ENCODE measurements around the gene LRMDA. TPM values are rescaled to one million over a fixed set of nuclear protein-coding genes. Genes with fewer than 3 reads are reported as not detected.

Gene LRMDA
- total and polyA plus RNA-seq, 2 of the 4 experiments (the other 2 are of a cell fraction) = 0.07 TPM; not detected in 1

- Histone ChIP-seq H3K56ac (ENCODE audit: extremely low read depth, insufficient read depth, low read length) (no peak overlapping the region), H3K79me1 (ENCODE audit: low read depth in 1 of 2, low read length in 2 of 2) (no peaks in the 10 kb centered on the region), H3K4ac (ENCODE audit: low read depth, low read length) (no peak overlapping the region), H2BK20ac (ENCODE audit: low read depth, low read length) (no peak overlapping the region), H3K23ac (ENCODE audit: low read depth, low read length) (no peak overlapping the region), H3K27me3 (ENCODE audit: control insufficient read depth, insufficient read depth, low read length) (peaks cover 23% of the 10 kb centered on the region), H2AK9ac (replicated peaks; ENCODE audit: low read depth, low read length, poor library complexity) (no peak overlapping the region), H2AFZ (replicated peaks; ENCODE audit: low read length, poor library complexity) (no peak overlapping the region), H2BK15ac (ENCODE audit: low read depth, low read length) (no peak overlapping the region), H4K8ac (ENCODE audit: low read depth in 2 of 2, low read length in 2 of 2) (no peak overlapping the region), H2BK120ac (ENCODE audit: low read depth, low read length) (no peak overlapping the region), H3K27ac (ENCODE audit: insufficient read depth, low read length) (no peak overlapping the region), H4K20me1 (ENCODE audit: insufficient read depth, low read length) (no peaks in the 10 kb centered on the region), H2AK5ac (ENCODE audit: low read depth, low read length) (no peak overlapping the region), H3K14ac (replicated peaks; ENCODE audit: low read depth, low read length) (no peak overlapping the region), H4K5ac (ENCODE audit: low read depth, low read length) (no peak overlapping the region), H2BK5ac (ENCODE audit: low read depth, low read length, poor library complexity, severe bottlenecking) (no peak overlapping the region), H4K91ac (ENCODE audit: insufficient read depth, low read depth, low read length) (no peak overlapping the region), H3K18ac (ENCODE audit: low read depth, low read length) (no peak overlapping the region), H3K4me1 (ENCODE audit: control insufficient read depth, insufficient read depth, low read length) (peaks cover 2% of the 10 kb centered on the region; the same call in 1 of the 2 replicates), H3K4me2 (ENCODE audit: low read depth, low read length) (no peak overlapping the region), H3K4me3 (ENCODE audit: insufficient read depth, low read depth, low read length) (no peak overlapping the region), H3K9ac (ENCODE audit: low read depth, low read length) (no peak overlapping the region), H3K9me1 (ENCODE audit: insufficient read depth, low read length) (no peaks in the 10 kb centered on the region), H3K9me3 (ENCODE audit: control insufficient read depth, insufficient read depth, low read length) (no peaks in the 10 kb centered on the region), H3K36me3 (ENCODE audit: control insufficient read depth, insufficient read depth, low read length) (no peaks in the 10 kb centered on the region)
- in situ Hi-C loops (cut with MboI; ENCODE audit: low sequenced_read_pairs) = no loop called here
- DNase-seq = peak; percentile 55
- BruUV-seq (replicated peaks) = no TSS peak
- dilution Hi-C loops (cut with HindIII; ENCODE audit: low sequenced_read_pairs, unreplicated experiment) = no loop called here
- no peak for TF ChIP-seq SMC3 (IDR thresholded peaks at IDR 0.05; ENCODE audit: low read depth, low read length)
- no peak for TF ChIP-seq NFE2L2 (IDR thresholded peaks at IDR 0.05; ENCODE audit: low read depth, low read length)
- TF ChIP-seq CHD1 (IDR thresholded peaks at IDR 0.05; ENCODE audit: low read depth, low read length) = no peak
- no peak for TF ChIP-seq BHLHE40 (IDR thresholded peaks at IDR 0.05; ENCODE audit: low read depth, low read length)
- TF ChIP-seq MXI1 (IDR thresholded peaks at IDR 0.05; ENCODE audit: borderline replicate concordance, low read depth, low read length) = no peak
- TF ChIP-seq RCOR1 (IDR thresholded peaks at IDR 0.05; ENCODE audit: insufficient replicate concordance, low read length) = no peak
- no peak for TF ChIP-seq USF2 (IDR thresholded peaks at IDR 0.05; ENCODE audit: low read depth, low read length)
- no peak for TF ChIP-seq CEBPB (IDR thresholded peaks at IDR 0.05; ENCODE audit: low read depth, low read length)
- TF ChIP-seq, protein P1, sequence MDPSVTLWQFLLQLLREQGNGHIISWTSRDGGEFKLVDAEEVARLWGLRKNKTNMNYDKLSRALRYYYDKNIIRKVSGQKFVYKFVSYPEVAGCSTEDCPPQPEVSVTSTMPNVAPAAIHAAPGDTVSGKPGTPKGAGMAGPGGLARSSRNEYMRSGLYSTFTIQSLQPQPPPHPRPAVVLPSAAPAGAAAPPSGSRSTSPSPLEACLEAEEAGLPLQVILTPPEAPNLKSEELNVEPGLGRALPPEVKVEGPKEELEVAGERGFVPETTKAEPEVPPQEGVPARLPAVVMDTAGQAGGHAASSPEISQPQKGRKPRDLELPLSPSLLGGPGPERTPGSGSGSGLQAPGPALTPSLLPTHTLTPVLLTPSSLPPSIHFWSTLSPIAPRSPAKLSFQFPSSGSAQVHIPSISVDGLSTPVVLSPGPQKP (IDR thresholded peaks at IDR 0.05; ENCODE audit: borderline replicate concordance, low read depth, low read length) = no peak
- WGBS, 2 experiments (ENCODE audit: extremely low coverage in 2 of 2, insufficient read length in 1 of 2) = no CpG with 5 or more reads among the region's 2 CpGs
- CTCF ChIA-PET = no interaction called here
- peak; percentile 79 for ATAC-seq (ENCODE audit: low read depth)
- POLR2A ChIA-PET (ENCODE audit: unreplicated experiment) = no interaction called here
- intact Hi-C loops (cut with micrococcal nuclease) = no loop called here
Measured at GRCh38 chr10:75508239-75508813, 76.9 kb downstream of the LRMDA start.

Data from IMR-90 (cell line).